ENCODE results near the gene FAAP20. TPM values are rescaled to one million over a fixed set of nuclear protein-coding genes. Genes with fewer than 3 reads are reported as not detected.

Gene FAAP20
- total RNA-seq, 1 experiment from 2014 or later, result 119 TPM

- Histone ChIP-seq H3K9me3 (ENCODE audit: control insufficient read depth, low read depth, low read length) (no peaks in the 10 kb centered on the region), H3K4ac (ENCODE audit: low read depth, low read length) (no peak overlapping the region), H4K5ac (ENCODE audit: insufficient read length, low read depth, low read length) (no peak overlapping the region), H3K27ac (ENCODE audit: insufficient read length, low read depth, low read length) (no peak overlapping the region), H2BK15ac (ENCODE audit: low read depth, low read length) (no peak overlapping the region), H3K56ac (ENCODE audit: insufficient read length, low read depth, low read length) (no peak overlapping the region), H2AK5ac (ENCODE audit: insufficient read length, low read length) (no peak overlapping the region), H3K9ac (ENCODE audit: extremely low read depth, insufficient read length, low read length) (no peak overlapping the region), H3T11ph (ENCODE audit: low read length) (no peak overlapping the region), H2BK5ac (ENCODE audit: insufficient read length, low read length) (no peak overlapping the region), H3K23ac (ENCODE audit: insufficient read length, low read depth, low read length) (no peak overlapping the region), H2AFZ (ENCODE audit: low read length) (no peak overlapping the region), H3K4me1 (ENCODE audit: insufficient read depth, low read length) (no peaks in the 10 kb centered on the region; the same call in 1 of the 2 replicates), H2BK20ac (ENCODE audit: low read depth, low read length, poor library complexity, severe bottlenecking) (no peak overlapping the region), H3K23me2 (ENCODE audit: insufficient read length, low read depth, low read length, poor library complexity, severe bottlenecking) (peaks cover 18% of the 10 kb centered on the region), H3K18ac (ENCODE audit: insufficient read length, low read depth, low read length) (no peak overlapping the region), H3K14ac (ENCODE audit: insufficient read depth, low read length) (no peak overlapping the region), H3K79me2 (ENCODE audit: insufficient read depth, low read length) (peaks cover 12% of the 10 kb centered on the region; the same call in 1 of the 2 replicates), H2BK12ac (ENCODE audit: insufficient read length, low read depth, low read length) (no peak overlapping the region), H2BK120ac (ENCODE audit: low read depth, low read length, poor library complexity, severe bottlenecking) (no peak overlapping the region), H3K27me3 (ENCODE audit: insufficient read depth, low read length) (no peaks in the 10 kb centered on the region), H4K91ac (ENCODE audit: insufficient read length, low read depth, low read length) (no peak overlapping the region), H4K20me1 (ENCODE audit: control insufficient read depth, insufficient read depth, insufficient read length) (no peaks in the 10 kb centered on the region), H3K79me1 (ENCODE audit: insufficient read depth, low read depth, low read length, poor library complexity, severe bottlenecking) (no peaks in the 10 kb centered on the region), H3K4me2 (ENCODE audit: insufficient read depth, insufficient read length, low read length) (no peak overlapping the region), H4K8ac (replicated peaks; ENCODE audit: insufficient read length, low read depth, low read length) (no peak overlapping the region)
- H3K9me3 Mint-ChIP-seq, result no peaks in the 10 kb centered on the region; a peak in 1 of 5 replicates
- TF ChIP-seq CTCF (conservative IDR thresholded peaks at IDR 0.05), result no peak
- H3K36me3 Mint-ChIP-seq (ENCODE audit: insufficient read depth in 1 of 3, low read depth in 3 of 3), result peaks cover 0 to 8% (median 2%) of the 10 kb centered on the region in 3 experiments; a peak in 4 of 7 replicates
- H3K27me3 Mint-ChIP-seq (ENCODE audit: low read depth), result peaks cover 3% of the 10 kb centered on the region
- peaks cover 8 to 16% of the 10 kb centered on the region in 2 experiments for H3K4me1 Mint-ChIP-seq
- no CpG with 5 or more reads among the region's 18 CpGs for WGBS (ENCODE audit: extremely low coverage, insufficient read length, low lambda C conversion rate)
- H3K4me3 Mint-ChIP-seq, result no peak overlapping the region
- H3K27ac Mint-ChIP-seq, result peak overlapping the region in 1 of 3 experiments; percentile 55; a peak in 1 of 7 replicates
- DNase-seq, result no peak
Observed at GRCh38 chr1:2224631-2225428, 30.3 kb upstream of the FAAP20 start.

Data from H9 (cell line).